ENCODE measurements around the gene VASN.

DNA sequence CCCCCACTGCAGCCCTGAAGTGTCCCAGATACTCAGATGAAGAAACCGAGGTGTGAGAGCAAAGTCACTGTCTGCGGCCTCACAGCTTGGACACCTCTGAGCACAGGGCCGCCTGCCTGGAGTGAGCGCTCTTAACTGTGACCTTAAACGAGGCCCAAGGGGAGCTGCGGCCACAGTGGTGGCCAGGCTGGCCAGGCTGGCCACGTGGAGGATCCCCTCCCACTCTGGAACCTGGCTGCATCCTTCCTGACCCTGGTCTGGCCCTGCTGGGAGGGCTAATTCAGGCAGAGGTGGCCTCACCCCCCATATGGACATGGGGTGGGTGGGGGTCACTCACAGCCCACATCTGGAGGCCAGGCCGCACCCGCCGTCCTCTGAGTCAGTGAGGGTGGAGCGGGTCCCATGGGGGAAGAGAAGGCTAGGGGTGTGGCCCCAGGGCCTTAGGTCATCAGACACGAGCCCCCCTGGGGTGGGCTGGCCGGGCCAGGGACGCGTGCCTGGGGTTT is 6.6 kb downstream of the VASN start:
- TF ChIP-seq, protein P1, sequence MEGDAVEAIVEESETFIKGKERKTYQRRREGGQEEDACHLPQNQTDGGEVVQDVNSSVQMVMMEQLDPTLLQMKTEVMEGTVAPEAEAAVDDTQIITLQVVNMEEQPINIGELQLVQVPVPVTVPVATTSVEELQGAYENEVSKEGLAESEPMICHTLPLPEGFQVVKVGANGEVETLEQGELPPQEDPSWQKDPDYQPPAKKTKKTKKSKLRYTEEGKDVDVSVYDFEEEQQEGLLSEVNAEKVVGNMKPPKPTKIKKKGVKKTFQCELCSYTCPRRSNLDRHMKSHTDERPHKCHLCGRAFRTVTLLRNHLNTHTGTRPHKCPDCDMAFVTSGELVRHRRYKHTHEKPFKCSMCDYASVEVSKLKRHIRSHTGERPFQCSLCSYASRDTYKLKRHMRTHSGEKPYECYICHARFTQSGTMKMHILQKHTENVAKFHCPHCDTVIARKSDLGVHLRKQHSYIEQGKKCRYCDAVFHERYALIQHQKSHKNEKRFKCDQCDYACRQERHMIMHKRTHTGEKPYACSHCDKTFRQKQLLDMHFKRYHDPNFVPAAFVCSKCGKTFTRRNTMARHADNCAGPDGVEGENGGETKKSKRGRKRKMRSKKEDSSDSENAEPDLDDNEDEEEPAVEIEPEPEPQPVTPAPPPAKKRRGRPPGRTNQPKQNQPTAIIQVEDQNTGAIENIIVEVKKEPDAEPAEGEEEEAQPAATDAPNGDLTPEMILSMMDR (IDR thresholded peaks at IDR 0.05): no peak
- no peak for TF ChIP-seq POLR2A (IDR thresholded peaks at IDR 0.05)
